SK-N-SH (cell line): Measurements from ENCODE around the gene IFIT1B. TPM values are rescaled to one million over a fixed set of nuclear protein-coding genes. Genes with fewer than 3 reads are reported as not detected.
"Not testable (repeated sequence)": the region's sequence is repeated elsewhere in the genome, so short reads cannot be mapped to it uniquely, and the experiment has no call there.

ENCODE experiments used
- CTCF ChIA-PET: fragments of 300-600, 350-600 bp; formaldehyde crosslinking; extraction: SDS; loops from one replicate; lab custom pipeline; 2021; lab: Yijun Ruan, JAX
- POLR2A ChIA-PET: fragments of 350-600 bp; sonication (Branson Sonifier 250); formaldehyde crosslinking; extraction: SDS; loops from one replicate; lab custom pipeline; 2020; ENCODE audit warnings: antibody characterized with exemption, inconsistent platforms; lab: Yijun Ruan, JAX
- DNase-seq: peaks from one replicate; pipeline ENCODE4 v3.0.0; 2012
- H2AFZ ChIP-seq: fragments of 200-600 bp; sonication (generic); 2 replicates; pipeline ENCODE4 v1.8.1; 2016; ENCODE audit warnings: antibody characterized with exemption, mild to moderate bottlenecking, low read depth
- H3F3A ChIP-seq: fragments of 200-600 bp; sonication (generic); replicated peaks from 2 replicates; pipeline ENCODE3; 2016; ENCODE audit warnings: antibody characterized with exemption, mild to moderate bottlenecking; ENCODE audit not compliant: insufficient read depth
- H3K27ac ChIP-seq, 2 experiments: fragments of 200-500 bp in 1 of 2; fragments of 200-600 bp in 1 of 2; sonication (Bioruptor generic) in 1 of 2; sonication (generic), shearing (Covaris generic) in 1 of 2; 2 replicates each; pipeline versions ENCODE4 v1.5.1 to v1.6.1; 2014 to 2016; ENCODE audit warnings: low read depth in 2 of 2, inconsistent platforms in 1 of 2, low read length in 1 of 2, mild to moderate bottlenecking in 1 of 2, mixed read lengths in 1 of 2
- H3K27me3 ChIP-seq: fragments of 200-600 bp; sonication (generic), shearing (Covaris generic); 2 replicates; pipeline ENCODE4 v1.6.1; 2016; ENCODE audit warnings: mixed run types; ENCODE audit not compliant: insufficient read depth
- H3K36me3 ChIP-seq, 2 experiments: fragments of 200-500 bp in 1 of 2; fragments of 200-600 bp in 1 of 2; sonication (Bioruptor generic) in 1 of 2; sonication (generic) in 1 of 2; replicated peaks in 1 of 2; 2 replicates each; pipeline versions ENCODE3 to v1.5.1; 2014 to 2016; ENCODE audit warnings: low read length in 1 of 2, mild to moderate bottlenecking in 1 of 2; ENCODE audit not compliant: insufficient read depth in 2 of 2, control insufficient read depth in 1 of 2
- H3K4me1 ChIP-seq, 2 experiments: fragments of 200-500 bp in 1 of 2; fragments of 200-600 bp in 1 of 2; sonication (Bioruptor generic) in 1 of 2; sonication (generic), shearing (Covaris generic) in 1 of 2; 2 replicates each; pipeline versions ENCODE4 v1.5.1 to v1.6.1; 2014 to 2016; ENCODE audit warnings: low read depth in 1 of 2, low read length in 1 of 2, mixed run types in 1 of 2; ENCODE audit not compliant: insufficient read depth in 2 of 2, control insufficient read depth in 1 of 2
- H3K4me2 ChIP-seq: fragments of 200-600 bp; sonication (generic), shearing (Covaris generic); 2 replicates; pipeline ENCODE4 v1.6.1; 2017; ENCODE audit warnings: mixed run types
- H3K4me3 ChIP-seq, 2 experiments: fragments of 200-500 bp in 1 of 2; fragments of 200-600 bp in 1 of 2; sonication (Bioruptor generic) in 1 of 2; sonication (generic), shearing (Covaris generic) in 1 of 2; 2 replicates each; pipeline versions ENCODE4 v1.5.1 to v1.8.1; 2014 to 2016; ENCODE audit warnings: low read depth in 2 of 2, inconsistent platforms in 1 of 2, low read length in 1 of 2, mild to moderate bottlenecking in 1 of 2, mixed read lengths in 1 of 2, moderate library complexity in 1 of 2
- H3K79me2 ChIP-seq: fragments of 200-600 bp; sonication (generic); 2 replicates; pipeline ENCODE4 v1.8.1; 2017; ENCODE audit warnings: mild to moderate bottlenecking; ENCODE audit not compliant: insufficient read depth
- H3K9ac ChIP-seq: fragments of 200-600 bp; sonication (generic); 2 replicates; pipeline ENCODE4 v1.6.1; 2017; ENCODE audit warnings: mixed run types
- H3K9me2 ChIP-seq: fragments of 200-600 bp; sonication (generic); 2 replicates; pipeline ENCODE4 v1.6.1; 2017; ENCODE audit warnings: mixed run types
- H3K9me3 ChIP-seq: fragments of 200-600 bp; sonication (generic); 2 replicates; pipeline ENCODE4 v1.6.1; 2017; ENCODE audit warnings: mixed run types, mild to moderate bottlenecking, moderate library complexity
- H4K20me1 ChIP-seq: fragments of 200-600 bp; sonication (generic); 2 replicates; pipeline ENCODE4 v1.6.1; 2017; ENCODE audit warnings: mild to moderate bottlenecking, mixed run types; ENCODE audit not compliant: insufficient read depth
- CHD2 ChIP-seq: fragments of 150-350 bp; IDR thresholded peaks from 2 replicates; pipeline ENCODE4 v1.6.1; 2018; ENCODE audit warnings: low read length; ENCODE audit not compliant: partially characterized antibody
- EZH2phosphoT487 ChIP-seq: fragments of 200-600 bp; sonication (generic); IDR thresholded peaks from 2 replicates; pipeline ENCODE4 v1.6.1; 2017; ENCODE audit warnings: low read depth, mixed run types, mild to moderate bottlenecking, antibody characterized with exemption, moderate library complexity, borderline replicate concordance
- FOSL2 ChIP-seq: IDR thresholded peaks from 2 replicates; pipeline ENCODE4 v1.4.0; 2012; ENCODE audit warnings: low read depth, mild to moderate bottlenecking, moderate library complexity, borderline replicate concordance
- FOXJ3 ChIP-seq: sonication (generic); formaldehyde crosslinking; IDR thresholded peaks from 2 replicates; pipeline ENCODE4 v1.5.1; 2020; ENCODE audit warnings: mild to moderate bottlenecking, missing genetic modification reagents
- FOXM1 ChIP-seq: IDR thresholded peaks from 2 replicates; pipeline ENCODE4 v1.4.0; 2012; ENCODE audit warnings: low read depth, mild to moderate bottlenecking
- GABPA ChIP-seq: IDR thresholded peaks from 2 replicates; pipeline ENCODE4 v1.4.0; 2012; ENCODE audit warnings: low read depth, mild to moderate bottlenecking
- NFIC ChIP-seq: IDR thresholded peaks from 2 replicates; pipeline ENCODE4 v1.4.0; 2012; ENCODE audit warnings: borderline replicate concordance
- NRF1 ChIP-seq: IDR thresholded peaks from 2 replicates; pipeline ENCODE4 v1.6.1; 2012; ENCODE audit warnings: low read depth, mild to moderate bottlenecking, low read length
- PBX3 ChIP-seq: IDR thresholded peaks from 2 replicates; pipeline ENCODE4; 2012
- POLR2AphosphoS5 ChIP-seq: IDR thresholded peaks from 2 replicates; pipeline ENCODE4 v1.6.1; 2012; ENCODE audit warnings: low read depth, low read length
- RXRA ChIP-seq: IDR thresholded peaks from 2 replicates; pipeline ENCODE4 v1.4.0; 2012; ENCODE audit warnings: low read depth, mild to moderate bottlenecking, borderline replicate concordance
- SMC3 ChIP-seq: IDR thresholded peaks from 2 replicates; pipeline ENCODE4 v1.6.1; 2012; ENCODE audit warnings: low read depth, low read length, improper control_type of control experiment
- TCF12 ChIP-seq: IDR thresholded peaks from 2 replicates; pipeline ENCODE4 v1.4.0; 2012
- USF1 ChIP-seq: IDR thresholded peaks from 2 replicates; pipeline ENCODE4 v1.4.0; 2012; ENCODE audit warnings: low read depth, borderline replicate concordance
- USF2 ChIP-seq: fragments of 150-350 bp; IDR thresholded peaks from 2 replicates; pipeline ENCODE4 v1.6.1; 2017; ENCODE audit warnings: antibody characterized with exemption, low read length, low read depth, borderline replicate concordance
- ZBTB33 ChIP-seq: IDR thresholded peaks from 2 replicates; pipeline ENCODE4 v1.4.0; 2012; ENCODE audit warnings: low read depth, borderline replicate concordance
- WGBS: methylation state at CpG from one replicate; pipeline ENCODE4 v1.1.6; 2017; ENCODE audit warnings: low lambda C conversion rate; 5-methylcytosine and 5-hydroxymethylcytosine counted together
- polyA plus RNA-seq, 3 experiments: library from polyadenylated mRNA; depleted of rRNA; stranded (reverse); fragments of >200 nt; gene quantifications; 2 replicates each; pipeline ENCODE4 v1.2.3, GENCODE V29; 2012

The IFIT1B gene
- polyA plus RNA-seq, 1 of the 3 experiments (the other 2 are of a cell fraction), result 0.03 TPM

- Histone ChIP-seq H3K27me3 (no peaks in the 10 kb centered on the region), H2AFZ (no peak overlapping the region), H3K27ac (no peak overlapping the region), H3K79me2 (peaks cover 12% of the 10 kb centered on the region; the same call in 1 of the 2 replicates), H4K20me1 (no peaks in the 10 kb centered on the region), H3K9ac (no peak overlapping the region), H3K4me1 (peaks cover 0 to 30% of the 10 kb centered on the region in 2 experiments; a peak in 2 of 4 replicates), H3K9me2 (no peaks in the 10 kb centered on the region), H3F3A (peaks cover 17% of the 10 kb centered on the region), H3K4me3 (no peak overlapping the region), H3K36me3 (no peaks in the 10 kb centered on the region), H3K4me2 (no peak overlapping the region), H3K9me3 (no peaks in the 10 kb centered on the region)
- peak; percentile 63 for TF ChIP-seq TCF12
- peak; percentile 38 for TF ChIP-seq PBX3
- TF ChIP-seq ZBTB33, result no peak
- no peak for TF ChIP-seq POLR2AphosphoS5
- TF ChIP-seq NFIC, result no peak
- DNase-seq, result no peak
- ChIA-PET POLR2A (no interaction called here), CTCF (no interaction called here)
Measured at GRCh38 chr10:89330537-89331212, 47.2 kb upstream of the IFIT1B start.

- H3K4me2 ChIP-seq, result peak overlapping the region; percentile 71
- H3K79me2 ChIP-seq, result peaks cover 12% of the 10 kb centered on the region; the same call in 1 of the 2 replicates
- H3K9me2 ChIP-seq, H3K9ac ChIP-seq, H2AFZ ChIP-seq, H3K4me3 ChIP-seq, H3K27me3 ChIP-seq, POLR2A ChIA-PET, H3K9me3 ChIP-seq, H3K36me3 ChIP-seq, DNase-seq, H4K20me1 ChIP-seq: not testable (repeated sequence)
- peaks cover 17% of the 10 kb centered on the region for H3F3A ChIP-seq
- H3K4me1 ChIP-seq, result peaks cover 0 to 30% of the 10 kb centered on the region in 2 experiments; a peak in 2 of 4 replicates
- H3K27ac ChIP-seq, result peak overlapping the region in 1 of 2 experiments; percentile 58; a peak in 1 of 4 replicates
- 91% methylated on average over 13 of the region's 14 CpGs for WGBS
- CTCF ChIA-PET, result interaction anchor here (1.1 to 1.5 kb wide), 3 partner anchors 9 to 38 kb away, joined by 3 read pairs; no protein-coding TSS in a partner anchor
Measured at GRCh38 chr10:89331487-89332122, 46.3 kb upstream of the IFIT1B start.

- POLR2A ChIA-PET, result no interaction called here
- Histone ChIP-seq H3F3A (peaks cover 14% of the 10 kb centered on the region), H2AFZ (peak overlapping the region; percentile 17; the same call in 1 of the 2 replicates), H3K9me2 (no peaks in the 10 kb centered on the region), H3K4me1 (peaks cover 0 to 28% of the 10 kb centered on the region in 2 experiments; a peak in 2 of 4 replicates), H3K79me2 (peaks cover 12% of the 10 kb centered on the region; the same call in 1 of the 2 replicates), H3K36me3 (no peaks in the 10 kb centered on the region), H3K9ac (peak overlapping the region; percentile 47), H3K27ac (peak overlapping the region in 1 of 2 experiments; percentile 58; a peak in 2 of 4 replicates), H3K27me3 (no peaks in the 10 kb centered on the region), H3K9me3 (no peaks in the 10 kb centered on the region), H3K4me2 (peak overlapping the region; percentile 71), H3K4me3 (peak overlapping the region in 1 of 2 experiments; percentile 44; a peak in 2 of 4 replicates), H4K20me1 (no peaks in the 10 kb centered on the region)
- DNase-seq, result no peak
- CTCF ChIA-PET, result interaction anchor here (1.1 to 1.5 kb wide), 3 partner anchors 9 to 37 kb away, joined by 3 read pairs; no protein-coding TSS in a partner anchor
- WGBS, result 84% methylated on average over 5 of the region's 5 CpGs
- no peak for TF ChIP-seq CHD2
- no peak for TF ChIP-seq FOSL2
- TF ChIP-seq USF2, result no peak
- no peak for TF ChIP-seq NRF1
- no peak for TF ChIP-seq USF1
- TF ChIP-seq GABPA, result no peak
- TF ChIP-seq FOXJ3 (CRISPR knock-in tag), result no peak
- no peak for TF ChIP-seq EZH2phosphoT487
- TF ChIP-seq SMC3, result no peak
- no peak for TF ChIP-seq FOXM1
- no peak for TF ChIP-seq RXRA
Measured at GRCh38 chr10:89332123-89332633, 45.7 kb upstream of the IFIT1B start.
